Skeletal muscle tissue (tissue), 1 donor: ENCODE data around the gene PAGE3. TPM values are rescaled to one million over a fixed set of nuclear protein-coding genes. Genes with fewer than 3 reads are reported as not detected.

ENCODE experiments used
- total RNA-seq: library from RNA; depleted of rRNA; stranded (reverse); fragments of >200 nt; gene quantifications from one replicate; pipeline ENCODE4 v1.2.3, GENCODE V29; 2014

The PAGE3 gene
- total RNA-seq, 1 donor from 2014 or later: not detected

Other genes with a start within 250 kb of the PAGE3 start
- gene ALAS2, start 233.9 kb downstream of the PAGE3 start, total RNA-seq: 301 TPM
- not detected for gene PAGE2B, start 189.9 kb downstream of the PAGE3 start, total RNA-seq
- not detected for gene PAGE2, start 175.9 kb downstream of the PAGE3 start, total RNA-seq
- not detected for gene PAGE5, start 44.6 kb downstream of the PAGE3 start, total RNA-seq
- gene MAGEH1, start 187.2 kb upstream of the PAGE3 start, total RNA-seq: 41.8 TPM
- gene USP51, start 224.9 kb upstream of the PAGE3 start, total RNA-seq: 1.6 TPM